GM18508 (cell line): ENCODE data around the gene FANK1.
"Not testable (repeated sequence)": the region's sequence is repeated elsewhere in the genome, so short reads cannot be mapped to it uniquely, and the experiment has no call there.

Source experiments
- ATAC-seq: cut with Tn5 transposase; IDR thresholded peaks from one replicate; pipeline ENCODE4 v1.9.1; 2021; ENCODE audit warnings: moderate number of reproducible peaks; ENCODE audit not compliant: insufficient read depth, unreplicated experiment

FANK1 gene

GRCh38 chr10:125886914-125887512 lies 9.4 kb upstream of the FANK1 start:
- no peak for ATAC-seq

GRCh38 chr10:125889441-125889840 lies 6.9 kb upstream of the FANK1 start:
- ATAC-seq = not testable (repeated sequence)

GRCh38 chr10:125892402-125892801 lies 4.0 kb upstream of the FANK1 start:
- ATAC-seq = not testable (repeated sequence)

GRCh38 chr10:125894176-125894575 lies 2.2 kb upstream of the FANK1 start:
- not testable (repeated sequence) for ATAC-seq

- not testable (repeated sequence) for ATAC-seq
Measured at GRCh38 chr10:125895130-125896087, 955 bp upstream of the FANK1 start.

- ATAC-seq = not testable (repeated sequence)
Measured at GRCh38 chr10:125897317-125897716, 953 bp downstream of the FANK1 start.

- not testable (repeated sequence) for ATAC-seq
Measured at GRCh38 chr10:125900963-125901362, 4.6 kb downstream of the FANK1 start.

GRCh38 chr10:125903135-125903640 lies 6.8 kb downstream of the FANK1 start:
- not testable (repeated sequence) for ATAC-seq

GRCh38 chr10:125905069-125905994 lies 9.0 kb downstream of the FANK1 start:
- not testable (repeated sequence) for ATAC-seq

GRCh38 chr10:125907598-125907997 lies 11.2 kb downstream of the FANK1 start:
- not testable (repeated sequence) for ATAC-seq

- not testable (repeated sequence) for ATAC-seq
Measured at GRCh38 chr10:125908813-125909212, 12.4 kb downstream of the FANK1 start.

GRCh38 chr10:125909491-125909890 lies 13.1 kb downstream of the FANK1 start:
- ATAC-seq = not testable (repeated sequence)

- ATAC-seq = no peak
Measured at GRCh38 chr10:125911145-125911544, 14.8 kb downstream of the FANK1 start.

GRCh38 chr10:125911990-125912389 lies 15.6 kb downstream of the FANK1 start:
- ATAC-seq = no peak

GRCh38 chr10:125913277-125913676 lies 16.9 kb downstream of the FANK1 start:
- ATAC-seq = not testable (repeated sequence)

GRCh38 chr10:125916977-125917376 lies 20.6 kb downstream of the FANK1 start:
- ATAC-seq = no peak

- ATAC-seq = not testable (repeated sequence)
Measured at GRCh38 chr10:125917704-125918361, 21.5 kb downstream of the FANK1 start.

GRCh38 chr10:125921643-125922306 lies 25.4 kb downstream of the FANK1 start:
- not testable (repeated sequence) for ATAC-seq

GRCh38 chr10:125925262-125925834 lies 29.0 kb downstream of the FANK1 start:
- no peak for ATAC-seq
